ENCODE data around the gene FARP2.

FARP2 gene

GRCh38 chr2:241483305-241483704 lies 127.2 kb downstream of the FARP2 start:
- DNase-seq (ENCODE audit: low read depth) = no peak
- in situ Hi-C loops (cut with HindIII; ENCODE audit: low sequenced_read_pairs) = loop anchor here (5.0 kb wide), 1 partner anchor 96 kb away; no protein-coding TSS in a partner anchor
- H3K4me3 ChIP-seq (ENCODE audit: low read depth, low read length) = no peak overlapping the region
- TF ChIP-seq CTCF (IDR thresholded peaks at IDR 0.05; ENCODE audit: low read depth, low read length, missing control alignments) = no peak

GRCh38 chr2:241485172-241485911 lies 129.3 kb downstream of the FARP2 start:
- in situ Hi-C loops (cut with HindIII; ENCODE audit: low sequenced_read_pairs) = no loop called here
- no peak for DNase-seq (ENCODE audit: low read depth)
- no peak overlapping the region for H3K4me3 ChIP-seq (ENCODE audit: low read depth, low read length)
- no peak for TF ChIP-seq CTCF (IDR thresholded peaks at IDR 0.05; ENCODE audit: low read depth, low read length, missing control alignments)

GRCh38 chr2:241489088-241489487 lies 133.0 kb downstream of the FARP2 start:
- in situ Hi-C loops (cut with HindIII; ENCODE audit: low sequenced_read_pairs) = no loop called here
- no peak overlapping the region for H3K4me3 ChIP-seq (ENCODE audit: low read depth, low read length)
- no peak for TF ChIP-seq CTCF (IDR thresholded peaks at IDR 0.05; ENCODE audit: low read depth, low read length, missing control alignments)
- DNase-seq (ENCODE audit: low read depth) = no peak

GRCh38 chr2:241489733-241490680 lies 133.9 kb downstream of the FARP2 start:
- in situ Hi-C loops (cut with HindIII; ENCODE audit: low sequenced_read_pairs) = no loop called here
- no peak overlapping the region for H3K4me3 ChIP-seq (ENCODE audit: low read depth, low read length)
- no peak for DNase-seq (ENCODE audit: low read depth)
- no peak for TF ChIP-seq CTCF (IDR thresholded peaks at IDR 0.05; ENCODE audit: low read depth, low read length, missing control alignments)

- H3K4me3 ChIP-seq (ENCODE audit: low read depth, low read length) = no peak overlapping the region
- in situ Hi-C loops (cut with HindIII; ENCODE audit: low sequenced_read_pairs) = no loop called here
- no peak for DNase-seq (ENCODE audit: low read depth)
- no peak for TF ChIP-seq CTCF (IDR thresholded peaks at IDR 0.05; ENCODE audit: low read depth, low read length, missing control alignments)
Measured at GRCh38 chr2:241490825-241491506, 134.9 kb downstream of the FARP2 start.

- no peak overlapping the region for H3K4me3 ChIP-seq (ENCODE audit: low read depth, low read length)
- in situ Hi-C loops (cut with HindIII; ENCODE audit: low sequenced_read_pairs) = no loop called here
- TF ChIP-seq CTCF (IDR thresholded peaks at IDR 0.05; ENCODE audit: low read depth, low read length, missing control alignments) = no peak
- no peak for DNase-seq (ENCODE audit: low read depth)
Measured at GRCh38 chr2:241491549-241492173, 135.6 kb downstream of the FARP2 start.

Data from astrocyte of the cerebellum (primary cell).